ENCODE measurements around the gene HNRNPF.

Gene HNRNPF

DNA sequence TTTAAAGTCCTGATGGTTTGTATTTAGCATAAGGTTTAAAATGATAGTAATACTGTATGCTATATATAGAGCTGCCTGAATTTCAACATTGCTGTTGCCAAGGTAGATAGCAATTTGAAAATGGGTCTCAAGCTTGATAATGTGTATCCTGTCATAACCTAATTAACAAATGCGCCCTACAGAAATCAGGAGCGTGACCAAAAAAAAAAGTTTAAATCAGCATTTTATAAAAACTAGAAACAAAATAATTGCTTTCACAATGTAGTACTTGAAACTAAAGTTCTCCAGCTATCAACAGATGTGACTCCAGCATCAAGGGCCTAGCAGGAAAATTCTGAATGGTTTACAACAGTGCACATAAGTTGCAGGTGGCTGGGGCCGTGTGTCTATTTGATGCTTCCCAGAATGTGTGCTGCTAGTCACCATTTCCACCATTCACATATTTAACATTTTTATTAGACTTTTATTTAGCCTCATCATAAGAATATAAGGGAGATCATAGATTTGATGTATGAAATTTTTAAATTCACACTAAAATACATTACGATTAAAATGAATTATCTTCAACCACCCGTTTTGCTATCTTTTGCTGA lies 23.5 kb downstream of the HNRNPF start:
- FAIRE-seq, result no peak
- no peak for TF ChIP-seq POLR2A (IDR thresholded peaks at IDR 0.05; ENCODE audit: low read depth, low read length)
- no peak for DNase-seq (ENCODE audit: insufficient read length, low spot score)

DNA sequence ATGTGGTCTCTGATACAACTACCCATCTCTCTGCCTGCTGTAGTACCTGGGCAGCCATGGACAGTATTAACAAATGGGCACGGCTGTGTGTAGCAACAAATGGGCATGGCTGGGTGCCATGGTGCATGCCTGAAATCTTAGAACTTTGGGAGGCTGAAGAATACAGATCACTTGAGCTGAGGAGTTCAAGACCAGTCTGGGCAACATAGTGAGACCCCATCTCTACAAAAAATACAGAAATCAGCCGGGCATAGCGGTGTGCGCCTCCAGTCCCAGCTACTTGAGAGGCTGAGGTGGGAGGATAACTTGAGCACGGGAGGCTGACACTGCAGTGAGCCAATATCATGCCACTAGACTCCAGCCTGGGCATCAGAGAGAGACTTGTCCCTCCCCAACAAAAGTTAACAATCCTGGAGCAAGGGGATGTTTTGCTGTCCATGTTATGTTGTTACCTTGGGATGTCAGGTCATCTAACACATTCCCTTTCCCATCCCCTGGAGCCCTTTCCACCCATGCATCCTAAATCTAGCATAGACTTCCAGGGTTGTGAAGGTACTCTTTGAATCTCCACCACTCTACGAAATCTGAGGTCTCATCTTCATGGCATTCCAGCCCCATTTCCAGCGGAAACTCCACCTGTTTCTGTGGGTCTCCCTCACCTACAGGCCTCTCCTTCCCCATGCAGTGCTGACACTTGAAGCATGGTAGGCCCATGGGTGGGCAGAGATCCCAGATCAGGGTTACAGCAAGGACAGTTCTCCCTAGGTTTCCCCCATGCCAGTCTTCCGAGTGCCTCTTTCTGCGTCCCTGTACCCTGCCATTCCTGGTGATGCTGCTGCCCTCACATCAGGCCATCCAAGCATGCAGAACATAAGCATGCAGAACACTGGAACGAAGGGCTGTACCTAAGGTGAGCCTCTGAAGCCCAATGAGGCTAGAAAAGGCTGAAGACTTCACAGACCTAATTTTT lies 24.4 kb downstream of the HNRNPF start:
- DNase-seq (ENCODE audit: insufficient read length, low spot score), result no peak
- no peak for TF ChIP-seq POLR2A (IDR thresholded peaks at IDR 0.05; ENCODE audit: low read depth, low read length)
- FAIRE-seq, result no peak

DNA sequence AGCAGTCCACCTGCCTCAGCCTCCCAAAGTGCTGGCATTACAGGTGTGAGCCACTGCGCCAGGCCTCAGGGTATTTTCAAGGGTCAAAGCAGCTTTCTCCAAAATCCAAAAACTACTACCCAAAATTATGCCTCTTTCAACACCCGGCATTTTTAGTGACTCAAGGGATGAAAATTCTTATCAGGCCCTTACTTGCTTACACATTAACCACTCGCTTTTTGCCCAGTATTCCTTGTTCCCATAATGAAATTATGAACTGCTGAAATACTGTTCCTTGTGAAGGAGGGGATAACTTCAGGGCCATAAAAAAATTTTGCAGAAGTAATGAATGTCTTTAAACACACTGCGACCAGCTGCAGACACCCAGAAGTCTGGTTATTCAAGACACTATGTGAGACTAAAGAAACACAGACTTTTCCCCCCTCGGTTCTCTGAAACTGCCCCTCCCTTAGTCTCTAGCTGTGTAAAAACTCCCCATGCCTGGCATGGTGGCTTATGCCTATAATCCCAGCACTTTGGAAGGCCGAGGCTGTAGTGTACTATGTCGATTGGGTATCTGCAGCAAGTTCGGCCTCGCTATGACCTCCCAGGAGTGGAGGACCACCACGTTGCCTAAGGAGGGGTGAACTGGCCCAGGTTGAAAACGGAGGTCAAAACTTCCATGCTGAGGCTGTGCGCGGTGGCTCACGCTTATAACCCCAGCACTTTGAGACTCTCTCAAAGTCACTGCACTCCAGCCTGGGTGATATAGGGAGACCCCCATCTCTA lies 25.6 kb downstream of the HNRNPF start:
- TF ChIP-seq POLR2A (IDR thresholded peaks at IDR 0.05; ENCODE audit: low read depth, low read length), result no peak
- DNase-seq (ENCODE audit: insufficient read length, low spot score), result no peak
- FAIRE-seq, result no peak

DNA sequence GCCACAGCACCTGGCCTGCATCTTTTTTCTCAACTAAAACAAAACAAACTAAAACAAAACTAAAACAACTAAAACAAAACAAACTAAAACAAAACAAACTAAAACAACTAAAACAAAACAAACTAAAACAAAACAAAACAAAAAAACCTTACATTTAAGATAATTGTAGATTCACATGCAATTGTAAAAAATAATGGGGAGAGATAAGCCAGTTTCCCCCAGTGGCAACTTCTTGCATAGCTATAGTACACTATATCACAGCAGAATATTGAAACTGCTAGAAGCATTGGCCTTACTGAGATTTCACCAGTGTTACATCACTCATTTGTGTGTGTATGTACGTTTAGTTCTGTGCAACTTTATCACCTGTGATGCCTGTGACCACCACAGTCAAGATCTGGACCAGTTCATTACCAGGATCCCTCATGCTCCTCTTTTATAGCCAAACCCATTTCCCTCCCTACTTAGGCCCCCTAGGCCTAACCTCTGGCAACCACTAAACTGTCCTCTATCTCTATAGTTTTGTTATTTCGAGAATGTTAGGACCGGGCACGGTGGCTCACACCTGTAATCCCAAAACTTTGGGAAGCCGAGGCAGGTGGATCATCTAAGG lies 28.3 kb downstream of the HNRNPF start:
- no peak for TF ChIP-seq POLR2A (IDR thresholded peaks at IDR 0.05; ENCODE audit: low read depth, low read length)
- no peak for FAIRE-seq
- no peak for DNase-seq (ENCODE audit: insufficient read length, low spot score)

DNA sequence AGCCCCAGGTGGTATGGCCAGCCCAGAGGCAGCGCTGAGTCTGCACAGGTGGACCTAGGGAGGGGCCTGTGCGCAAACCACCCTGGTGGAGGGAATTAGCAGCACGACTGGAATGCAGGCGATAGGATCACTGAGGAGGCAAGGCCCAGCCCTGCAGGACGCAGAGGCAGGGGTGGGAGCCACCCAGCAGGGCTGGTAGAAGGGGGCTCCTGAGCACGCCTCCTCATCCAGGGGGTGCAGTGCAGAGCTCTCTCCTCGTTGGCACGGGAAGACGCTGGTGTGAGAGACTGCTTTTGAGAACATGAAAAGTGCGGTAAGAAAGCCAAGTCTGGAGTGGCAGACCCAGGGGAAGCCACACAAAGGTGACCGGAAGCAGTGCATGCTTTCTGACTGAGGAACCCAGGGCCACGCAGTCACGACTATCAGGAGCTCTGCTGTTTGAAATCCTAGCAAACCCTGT lies 31.5 kb downstream of the HNRNPF start:
- no peak for TF ChIP-seq POLR2A (IDR thresholded peaks at IDR 0.05; ENCODE audit: low read depth, low read length)
- no peak for FAIRE-seq
- DNase-seq (ENCODE audit: insufficient read length, low spot score), result no peak

DNA sequence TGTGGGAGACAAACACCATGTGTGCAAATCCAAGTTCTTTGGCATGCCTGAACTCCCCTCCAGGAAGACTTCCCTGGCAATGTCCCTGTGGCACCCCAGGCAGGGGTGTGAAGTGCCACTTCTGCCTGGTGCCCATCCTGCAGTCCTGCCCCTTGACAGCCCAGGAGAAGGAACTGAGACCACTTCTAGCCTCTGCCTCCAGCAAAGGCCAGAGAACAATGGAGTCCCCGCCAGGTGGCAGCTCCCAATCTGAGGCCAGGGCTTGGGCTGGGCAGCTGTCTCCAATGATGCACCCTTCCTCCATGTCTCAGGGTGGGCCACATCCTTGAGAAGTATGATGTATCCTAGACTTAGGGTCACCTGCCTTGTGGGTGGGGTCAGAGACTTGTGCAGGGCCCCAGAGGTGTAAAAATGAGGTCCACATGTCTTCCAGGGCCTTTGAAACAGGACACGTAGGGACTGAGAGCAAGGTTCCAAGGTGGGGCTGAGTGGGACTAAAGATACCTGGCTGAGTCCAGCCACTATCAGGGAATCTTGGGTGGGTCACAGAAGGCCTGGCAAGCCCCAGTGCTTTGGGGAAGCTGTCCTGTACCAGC lies 32.1 kb downstream of the HNRNPF start:
- DNase-seq (ENCODE audit: insufficient read length, low spot score) (no peak), FAIRE-seq (no peak)
- TF ChIP-seq POLR2A (IDR thresholded peaks at IDR 0.05; ENCODE audit: low read depth, low read length), result no peak

DNA sequence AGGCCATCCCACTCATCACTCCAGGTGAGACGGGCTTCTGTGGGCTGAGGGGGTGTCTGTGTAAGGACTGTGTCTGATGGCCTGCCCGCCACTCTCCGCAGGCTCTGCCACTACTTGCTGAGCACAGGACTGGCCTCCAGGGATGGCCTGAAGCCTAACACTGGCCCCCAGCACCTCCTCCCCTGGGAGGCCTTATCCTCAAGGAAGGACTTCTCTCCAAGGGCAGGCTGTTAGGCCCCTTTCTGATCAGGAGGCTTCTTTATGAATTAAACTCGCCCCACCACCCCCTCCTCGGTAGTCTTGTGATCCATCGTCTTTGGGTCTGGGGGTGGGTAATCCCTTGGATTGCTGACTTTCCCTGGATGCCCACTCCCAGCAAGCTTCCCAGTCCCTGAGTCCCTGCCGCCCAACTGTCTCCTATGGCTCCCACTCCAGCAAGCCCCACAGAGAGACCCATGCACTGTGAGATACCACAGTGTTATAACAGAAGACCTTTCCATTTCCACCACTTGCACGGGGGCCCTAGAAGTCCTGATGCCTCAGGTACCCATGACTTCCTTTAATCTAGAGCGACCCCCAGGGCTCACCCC lies 32.8 kb downstream of the HNRNPF start:
- no peak for TF ChIP-seq POLR2A (IDR thresholded peaks at IDR 0.05; ENCODE audit: low read depth, low read length)
- no peak for FAIRE-seq
- no peak for DNase-seq (ENCODE audit: insufficient read length, low spot score)

DNA sequence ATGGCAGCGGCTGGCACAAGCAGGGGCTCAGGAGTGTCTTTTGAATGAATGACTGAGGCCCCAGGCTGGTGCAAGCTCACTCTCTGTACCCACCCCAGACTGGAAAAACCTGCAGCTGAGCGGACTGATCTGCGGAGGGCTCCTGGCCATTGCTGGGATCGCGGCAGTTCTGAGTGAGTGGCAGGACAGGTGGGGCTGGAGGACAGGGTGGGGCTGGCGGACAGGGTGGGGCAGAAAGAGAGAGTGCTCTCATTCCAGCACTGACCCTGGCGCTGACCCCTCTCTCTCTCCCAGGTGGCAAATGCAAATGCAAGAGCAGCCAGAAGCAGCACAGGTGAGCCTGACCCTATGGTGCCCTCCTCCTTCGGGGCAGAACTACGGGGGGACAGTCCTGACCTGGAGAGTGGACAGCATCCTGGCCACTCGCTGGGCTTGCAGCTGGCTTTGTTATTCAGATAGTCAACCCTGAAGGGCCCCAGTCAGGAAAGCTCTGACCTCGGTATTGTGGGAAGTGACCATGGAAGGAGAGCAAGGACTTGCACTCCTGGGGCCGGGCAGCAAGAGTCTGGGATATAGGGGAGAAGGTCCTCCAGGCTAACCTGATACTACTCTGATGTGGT lies 33.5 kb downstream of the HNRNPF start:
- FAIRE-seq, result no peak
- TF ChIP-seq POLR2A (IDR thresholded peaks at IDR 0.05; ENCODE audit: low read depth, low read length), result no peak
- no peak for DNase-seq (ENCODE audit: insufficient read length, low spot score)

DNA sequence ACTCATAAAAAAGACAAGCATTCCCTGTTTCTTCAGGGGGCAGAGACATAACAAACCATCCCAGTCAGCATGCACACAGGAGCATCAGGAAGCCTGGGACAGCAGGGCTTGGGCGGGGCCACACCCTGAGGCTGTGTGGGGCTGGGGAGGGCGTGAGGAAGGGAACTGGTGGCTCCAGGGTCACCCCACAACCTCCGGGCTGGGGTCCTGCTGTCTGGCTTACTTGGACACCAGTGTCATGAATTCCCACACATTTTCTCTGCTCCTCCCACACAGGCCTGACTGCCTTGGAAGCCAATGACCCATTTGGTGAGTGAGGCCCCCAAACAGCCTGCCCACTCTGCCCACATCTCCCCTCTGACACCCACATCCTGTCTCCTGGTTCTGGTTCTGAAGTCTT lies 34.8 kb downstream of the HNRNPF start:
- no peak for FAIRE-seq
- no peak for DNase-seq (ENCODE audit: insufficient read length, low spot score)
- TF ChIP-seq POLR2A (IDR thresholded peaks at IDR 0.05; ENCODE audit: low read depth, low read length), result no peak

DNA sequence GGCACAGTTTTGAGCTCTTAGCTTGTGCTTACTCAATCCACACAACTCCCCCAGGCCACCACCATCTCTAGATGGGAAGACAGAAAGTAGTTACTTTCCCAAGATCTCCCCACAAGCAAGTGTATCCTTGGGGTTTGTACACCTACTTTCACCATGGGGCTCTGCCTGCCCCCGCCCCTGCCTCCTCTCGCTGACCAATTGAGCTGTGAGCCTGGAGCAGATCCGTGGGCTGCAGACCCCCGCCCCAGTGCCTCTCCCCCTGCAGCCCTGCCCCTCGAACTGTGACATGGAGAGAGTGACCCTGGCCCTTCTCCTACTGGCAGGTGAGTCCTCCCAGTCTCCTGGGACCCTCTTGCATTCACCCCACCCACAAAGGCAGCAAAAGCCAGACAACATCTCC lies 35.5 kb downstream of the HNRNPF start:
- no peak for FAIRE-seq
- no peak for TF ChIP-seq POLR2A (IDR thresholded peaks at IDR 0.05; ENCODE audit: low read depth, low read length)
- no peak for DNase-seq (ENCODE audit: insufficient read length, low spot score)

DNA sequence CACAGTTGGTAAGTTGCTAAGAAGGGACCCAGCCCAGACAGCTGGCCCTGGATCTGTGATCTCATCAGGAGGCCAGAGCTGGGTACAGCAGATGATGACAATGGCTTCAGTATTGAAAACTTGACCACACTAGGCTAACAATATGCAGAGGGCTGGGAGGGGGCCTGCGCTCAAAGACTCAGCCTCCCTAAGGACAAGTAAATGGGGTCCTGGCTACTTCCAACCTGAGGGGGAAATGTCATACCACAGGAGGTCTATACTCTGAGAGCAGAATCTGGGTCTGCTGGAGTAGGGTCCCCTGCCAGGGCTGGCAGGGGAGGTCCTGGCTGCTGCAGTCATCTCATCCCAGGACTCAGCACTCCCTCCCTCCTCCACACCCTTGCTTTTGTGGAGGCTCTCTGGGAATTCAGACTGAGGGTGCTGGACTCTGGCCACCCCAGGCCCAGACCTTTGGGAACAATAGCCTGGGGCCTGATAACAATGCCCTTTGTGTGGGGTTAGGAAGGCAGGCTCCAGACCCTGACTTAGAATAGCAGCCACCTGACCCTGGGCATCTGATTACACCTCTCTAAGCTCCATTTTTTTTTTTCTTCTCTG lies 36.1 kb downstream of the HNRNPF start:
- DNase-seq (ENCODE audit: insufficient read length, low spot score) (no peak), FAIRE-seq (no peak)
- TF ChIP-seq POLR2A (IDR thresholded peaks at IDR 0.05; ENCODE audit: low read depth, low read length), result no peak

DNA sequence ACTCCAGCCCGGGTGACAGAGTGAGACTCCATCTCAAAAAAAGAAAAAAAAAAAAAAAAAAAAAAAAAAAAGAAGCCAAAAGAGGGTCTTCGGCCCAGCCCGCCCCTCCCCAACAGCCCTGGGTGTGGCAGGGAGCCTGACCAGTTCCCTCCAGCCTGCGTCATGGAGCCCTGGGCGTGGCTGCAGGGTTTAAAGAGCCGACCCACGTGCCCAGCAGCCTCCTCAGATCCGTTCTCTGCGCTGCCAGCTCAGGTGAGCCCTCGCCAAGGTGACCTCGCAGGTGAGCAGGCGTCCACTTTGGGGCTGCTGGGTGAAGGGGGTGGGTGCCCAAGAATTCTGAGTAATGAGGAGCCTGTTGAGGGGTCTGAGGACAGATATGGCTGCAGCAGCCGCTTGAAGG lies 37.6 kb downstream of the HNRNPF start, which contains the start of gene FXYD4:
Gene FXYD4 (plus strand): TSS at position 219 of the 400 bp plus-strand sequence. CDS start 2,111 bp downstream, outside the sequence.
- no peak for DNase-seq (ENCODE audit: insufficient read length, low spot score)
- no peak for FAIRE-seq
- TF ChIP-seq POLR2A (IDR thresholded peaks at IDR 0.05; ENCODE audit: low read depth, low read length), result no peak
